GM23338 (cell line): Measurements from ENCODE around the gene MPZL1. TPM values are rescaled to one million over a fixed set of nuclear protein-coding genes. Genes with fewer than 3 reads are reported as not detected.

Experiments used
- ATAC-seq: fragments of 200-7000 bp; cut with Tn5 transposase; 3 replicates; pipeline ENCODE4 v1.9.1; 2020
- DNase-seq: peaks from one replicate; pipeline ENCODE4 v3.0.0-alpha.2; 2015; ENCODE audit warnings: low spot score
- H2AFZ ChIP-seq: fragments of 200-600 bp; sonication (generic); 2 replicates; pipeline ENCODE4 v1.8.0; 2016; ENCODE audit warnings: antibody characterized with exemption, mild to moderate bottlenecking, moderate library complexity
- H3F3A ChIP-seq: fragments of 200-600 bp; sonication (generic); replicated peaks from 2 replicates; pipeline ENCODE4 v1.8.0; 2017; ENCODE audit warnings: antibody characterized with exemption, mixed run types, low read depth
- H3K27ac ChIP-seq: fragments of 200-600 bp; sonication (generic); 2 replicates; pipeline ENCODE4 v1.6.1; 2016; ENCODE audit warnings: low read depth
- H3K27me3 ChIP-seq: fragments of 200-600 bp; sonication (generic); 2 replicates; pipeline ENCODE4 v1.8.0; 2016; ENCODE audit warnings: mild to moderate bottlenecking, mixed run types, moderate library complexity; ENCODE audit not compliant: insufficient read depth
- H3K36me3 ChIP-seq: fragments of 200-600 bp; sonication (generic); 2 replicates; pipeline ENCODE4 v1.8.0; 2016; ENCODE audit warnings: mild to moderate bottlenecking; ENCODE audit not compliant: insufficient read depth
- H3K4me1 ChIP-seq: fragments of 200-600 bp; sonication (generic); 2 replicates; pipeline ENCODE4 v1.8.0; 2016; ENCODE audit warnings: mild to moderate bottlenecking, moderate library complexity; ENCODE audit not compliant: insufficient read depth
- H3K4me2 ChIP-seq: fragments of 200-600 bp; sonication (generic); 2 replicates; pipeline ENCODE4 v1.7.1; 2017; ENCODE audit warnings: mixed run types
- H3K4me3 ChIP-seq: fragments of 200-600 bp; sonication (generic); 2 replicates; pipeline ENCODE4 v1.6.1; 2016; ENCODE audit warnings: mixed run types
- H3K79me2 ChIP-seq: fragments of 200-600 bp; sonication (generic); replicated peaks from 2 replicates; pipeline ENCODE4 v1.8.0; 2017; ENCODE audit warnings: mild to moderate bottlenecking; ENCODE audit not compliant: insufficient read depth
- H3K9me2 ChIP-seq: fragments of 200-600 bp; sonication (generic); 2 replicates; pipeline ENCODE4 v1.8.0; 2017; ENCODE audit not compliant: insufficient read depth
- H4K20me1 ChIP-seq: fragments of 200-600 bp; sonication (generic); replicated peaks from 2 replicates; pipeline ENCODE4 v1.8.0; 2017; ENCODE audit warnings: mild to moderate bottlenecking; ENCODE audit not compliant: insufficient read depth
- H3K27ac Mint-ChIP-seq: 2 replicates; pipeline ENCODE4 v1.8.0; 2020; ENCODE audit warnings: inconsistent platforms, mild to moderate bottlenecking, moderate library complexity, mixed read lengths
- H3K27me3 Mint-ChIP-seq: 3 replicates; pipeline ENCODE4 v1.8.0; 2022; ENCODE audit warnings: low read depth, mild to moderate bottlenecking, moderate library complexity, mixed read lengths, inconsistent platforms; ENCODE audit not compliant: insufficient read depth, poor library complexity
- H3K36me3 Mint-ChIP-seq: 3 replicates; pipeline ENCODE4 v1.8.0; 2021; ENCODE audit warnings: low read depth, mild to moderate bottlenecking, inconsistent platforms, moderate library complexity, mixed read lengths
- H3K4me1 Mint-ChIP-seq: 3 replicates; pipeline ENCODE4 v1.8.0; 2020; ENCODE audit warnings: mild to moderate bottlenecking, inconsistent platforms, mixed read lengths
- H3K4me3 Mint-ChIP-seq: 3 replicates; pipeline ENCODE4 v1.8.0; 2021; ENCODE audit warnings: moderate library complexity, mild to moderate bottlenecking, inconsistent platforms, mixed read lengths
- H3K9me3 Mint-ChIP-seq: 3 replicates; pipeline ENCODE4 v1.8.0; 2020; ENCODE audit warnings: moderate library complexity, mild to moderate bottlenecking, inconsistent platforms, mixed read lengths
- CREB1 ChIP-seq: fragments of 250-450 bp; sonication (Bioruptor Pico); IDR thresholded peaks from 2 replicates; pipeline ENCODE4 v1.5.0; 2020; ENCODE audit warnings: low read depth, mild to moderate bottlenecking, moderate library complexity
- EZH2 ChIP-seq: fragments of 200-600 bp; sonication (generic); IDR thresholded peaks from one replicate; pipeline ENCODE4 v1.8.0; 2017; ENCODE audit warnings: antibody characterized with exemption, mild to moderate bottlenecking, low read depth; ENCODE audit not compliant: unreplicated experiment
- EZH2phosphoT487 ChIP-seq: fragments of 200-600 bp; sonication (generic); IDR thresholded peaks from one replicate; pipeline ENCODE4 v1.8.1; 2018; ENCODE audit warnings: antibody characterized with exemption; ENCODE audit not compliant: unreplicated experiment
- JUNB ChIP-seq: IDR thresholded peaks from one replicate; pipeline ENCODE4 v1.6.1; 2016; ENCODE audit warnings: antibody characterized with exemption; ENCODE audit not compliant: unreplicated experiment
- NANOG ChIP-seq: IDR thresholded peaks from 2 replicates; pipeline ENCODE4 v1.6.1; 2016; ENCODE audit warnings: antibody characterized with exemption, borderline replicate concordance
- POLR2AphosphoS5 ChIP-seq: IDR thresholded peaks from 2 replicates; pipeline ENCODE4 v1.6.1; 2016; ENCODE audit warnings: antibody characterized with exemption, low read depth
- STAT1 ChIP-seq: IDR thresholded peaks from one replicate; pipeline ENCODE4 v1.6.1; 2016; ENCODE audit warnings: antibody characterized with exemption; ENCODE audit not compliant: unreplicated experiment
- ZNF331 ChIP-seq: fragments of 250-450 bp; sonication (Bioruptor Pico); IDR thresholded peaks from 2 replicates; pipeline ENCODE4 v1.5.0; 2020; ENCODE audit warnings: low read depth, mild to moderate bottlenecking, moderate library complexity
- polyA plus RNA-seq: library from polyadenylated mRNA; unstranded; fragments of >200 nt; fragmentation: Nextera tagmentation; extraction: Ambion mirVana; gene quantifications from 2 replicates; pipeline ENCODE4 v1.2.1, GENCODE V29; 2016
- total RNA-seq: library from RNA; depleted of rRNA; stranded (reverse); fragments of >200 nt; shearing (Covaris generic); gene quantifications from 2 replicates; pipeline ENCODE4 v1.2.3, GENCODE V29; 2014
- TF ChIP-seq, protein P1 (sequence below): fragments of 250-450 bp; sonication (Bioruptor Pico); IDR thresholded peaks from 2 replicates; pipeline ENCODE4 v1.5.0; 2020; ENCODE audit warnings: mild to moderate bottlenecking, moderate library complexity
- TF ChIP-seq, protein P2 (sequence below): IDR thresholded peaks from one replicate; pipeline ENCODE4 v1.6.1; 2018; ENCODE audit warnings: antibody characterized with exemption; ENCODE audit not compliant: unreplicated experiment
- TF ChIP-seq, protein P3 (sequence below), 2 experiments: fragments of 200-600 bp in 1 of 2; sonication (generic) in 1 of 2; conservative IDR thresholded peaks; 2 replicates each; pipeline versions ENCODE4 v1.5.1 to v1.6.1; 2016 to 2017; ENCODE audit warnings: antibody characterized with exemption in 2 of 2, low read depth in 2 of 2, mild to moderate bottlenecking in 2 of 2, moderate library complexity in 1 of 2

MPZL1 gene
- total and polyA plus RNA-seq, 2 experiments from 2014 or later: 35.1 to 85.1 TPM

DNA sequence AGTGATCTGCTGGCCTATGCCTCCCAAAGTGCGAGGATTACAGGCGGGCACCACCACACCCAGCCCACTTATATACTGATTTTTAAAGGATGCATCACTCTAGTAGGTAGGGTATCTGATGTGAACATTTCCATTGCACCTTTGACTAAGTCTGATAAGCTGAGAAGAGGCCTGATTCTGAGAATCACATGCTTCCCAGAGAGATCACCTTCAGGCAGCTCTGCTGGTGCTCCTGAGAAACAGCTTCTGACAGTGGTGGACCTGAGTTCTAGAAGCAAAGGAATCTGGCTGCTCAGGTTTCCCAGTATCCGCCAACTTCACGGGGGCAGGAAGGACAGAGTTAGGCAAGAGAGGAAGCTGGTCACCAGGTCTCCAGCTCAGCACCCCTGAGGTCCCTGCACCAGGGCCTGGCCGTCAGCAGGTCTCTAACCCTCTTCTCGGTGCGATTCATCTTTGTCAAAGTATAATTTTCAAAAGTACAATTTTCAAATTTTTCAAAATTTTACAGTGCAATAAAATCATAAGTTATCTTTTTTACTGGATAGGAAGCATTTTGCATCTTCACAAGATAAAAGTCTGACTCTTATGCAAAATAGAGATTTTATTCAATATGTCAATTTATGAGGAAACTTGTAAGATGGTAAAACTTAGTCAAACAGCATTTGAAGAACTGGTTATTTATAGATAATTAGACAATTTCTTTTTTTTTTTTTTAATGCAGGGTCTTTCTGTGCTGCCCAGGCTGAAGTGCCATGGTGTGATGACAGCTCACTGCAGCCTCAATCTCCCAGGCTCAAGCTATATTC, 25.8 kb upstream of the MPZL1 start (continued):
- TF ChIP-seq, protein P1, sequence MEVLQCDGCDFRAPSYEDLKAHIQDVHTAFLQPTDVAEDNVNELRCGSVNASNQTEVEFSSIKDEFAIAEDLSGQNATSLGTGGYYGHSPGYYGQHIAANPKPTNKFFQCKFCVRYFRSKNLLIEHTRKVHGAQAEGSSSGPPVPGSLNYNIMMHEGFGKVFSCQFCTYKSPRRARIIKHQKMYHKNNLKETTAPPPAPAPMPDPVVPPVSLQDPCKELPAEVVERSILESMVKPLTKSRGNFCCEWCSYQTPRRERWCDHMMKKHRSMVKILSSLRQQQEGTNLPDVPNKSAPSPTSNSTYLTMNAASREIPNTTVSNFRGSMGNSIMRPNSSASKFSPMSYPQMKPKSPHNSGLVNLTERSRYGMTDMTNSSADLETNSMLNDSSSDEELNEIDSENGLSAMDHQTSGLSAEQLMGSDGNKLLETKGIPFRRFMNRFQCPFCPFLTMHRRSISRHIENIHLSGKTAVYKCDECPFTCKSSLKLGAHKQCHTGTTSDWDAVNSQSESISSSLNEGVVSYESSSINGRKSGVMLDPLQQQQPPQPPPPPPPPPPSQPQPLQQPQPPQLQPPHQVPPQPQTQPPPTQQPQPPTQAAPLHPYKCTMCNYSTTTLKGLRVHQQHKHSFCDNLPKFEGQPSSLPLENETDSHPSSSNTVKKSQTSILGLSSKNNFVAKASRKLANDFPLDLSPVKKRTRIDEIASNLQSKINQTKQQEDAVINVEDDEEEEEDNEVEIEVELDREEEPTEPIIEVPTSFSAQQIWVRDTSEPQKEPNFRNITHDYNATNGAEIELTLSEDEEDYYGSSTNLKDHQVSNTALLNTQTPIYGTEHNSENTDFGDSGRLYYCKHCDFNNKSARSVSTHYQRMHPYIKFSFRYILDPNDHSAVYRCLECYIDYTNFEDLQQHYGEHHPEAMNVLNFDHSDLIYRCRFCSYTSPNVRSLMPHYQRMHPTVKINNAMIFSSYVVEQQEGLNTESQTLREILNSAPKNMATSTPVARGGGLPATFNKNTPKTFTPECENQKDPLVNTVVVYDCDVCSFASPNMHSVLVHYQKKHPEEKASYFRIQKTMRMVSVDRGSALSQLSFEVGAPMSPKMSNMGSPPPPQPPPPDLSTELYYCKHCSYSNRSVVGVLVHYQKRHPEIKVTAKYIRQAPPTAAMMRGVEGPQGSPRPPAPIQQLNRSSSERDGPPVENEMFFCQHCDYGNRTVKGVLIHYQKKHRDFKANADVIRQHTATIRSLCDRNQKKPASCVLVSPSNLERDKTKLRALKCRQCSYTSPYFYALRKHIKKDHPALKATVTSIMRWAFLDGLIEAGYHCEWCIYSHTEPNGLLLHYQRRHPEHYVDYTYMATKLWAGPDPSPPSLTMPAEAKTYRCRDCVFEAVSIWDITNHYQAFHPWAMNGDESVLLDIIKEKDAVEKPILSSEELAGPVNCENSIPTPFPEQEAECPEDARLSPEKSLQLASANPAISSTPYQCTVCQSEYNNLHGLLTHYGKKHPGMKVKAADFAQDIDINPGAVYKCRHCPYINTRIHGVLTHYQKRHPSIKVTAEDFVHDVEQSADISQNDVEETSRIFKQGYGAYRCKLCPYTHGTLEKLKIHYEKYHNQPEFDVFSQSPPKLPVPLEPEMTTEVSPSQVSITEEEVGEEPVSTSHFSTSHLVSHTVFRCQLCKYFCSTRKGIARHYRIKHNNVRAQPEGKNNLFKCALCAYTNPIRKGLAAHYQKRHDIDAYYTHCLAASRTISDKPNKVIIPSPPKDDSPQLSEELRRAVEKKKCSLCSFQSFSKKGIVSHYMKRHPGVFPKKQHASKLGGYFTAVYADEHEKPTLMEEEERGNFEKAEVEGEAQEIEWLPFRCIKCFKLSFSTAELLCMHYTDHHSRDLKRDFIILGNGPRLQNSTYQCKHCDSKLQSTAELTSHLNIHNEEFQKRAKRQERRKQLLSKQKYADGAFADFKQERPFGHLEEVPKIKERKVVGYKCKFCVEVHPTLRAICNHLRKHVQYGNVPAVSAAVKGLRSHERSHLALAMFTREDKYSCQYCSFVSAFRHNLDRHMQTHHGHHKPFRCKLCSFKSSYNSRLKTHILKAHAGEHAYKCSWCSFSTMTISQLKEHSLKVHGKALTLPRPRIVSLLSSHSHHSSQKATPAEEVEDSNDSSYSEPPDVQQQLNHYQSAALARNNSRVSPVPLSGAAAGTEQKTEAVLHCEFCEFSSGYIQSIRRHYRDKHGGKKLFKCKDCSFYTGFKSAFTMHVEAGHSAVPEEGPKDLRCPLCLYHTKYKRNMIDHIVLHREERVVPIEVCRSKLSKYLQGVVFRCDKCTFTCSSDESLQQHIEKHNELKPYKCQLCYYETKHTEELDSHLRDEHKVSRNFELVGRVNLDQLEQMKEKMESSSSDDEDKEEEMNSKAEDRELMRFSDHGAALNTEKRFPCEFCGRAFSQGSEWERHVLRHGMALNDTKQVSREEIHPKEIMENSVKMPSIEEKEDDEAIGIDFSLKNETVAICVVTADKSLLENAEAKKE (CRISPR knock-in tag): no peak

DNA sequence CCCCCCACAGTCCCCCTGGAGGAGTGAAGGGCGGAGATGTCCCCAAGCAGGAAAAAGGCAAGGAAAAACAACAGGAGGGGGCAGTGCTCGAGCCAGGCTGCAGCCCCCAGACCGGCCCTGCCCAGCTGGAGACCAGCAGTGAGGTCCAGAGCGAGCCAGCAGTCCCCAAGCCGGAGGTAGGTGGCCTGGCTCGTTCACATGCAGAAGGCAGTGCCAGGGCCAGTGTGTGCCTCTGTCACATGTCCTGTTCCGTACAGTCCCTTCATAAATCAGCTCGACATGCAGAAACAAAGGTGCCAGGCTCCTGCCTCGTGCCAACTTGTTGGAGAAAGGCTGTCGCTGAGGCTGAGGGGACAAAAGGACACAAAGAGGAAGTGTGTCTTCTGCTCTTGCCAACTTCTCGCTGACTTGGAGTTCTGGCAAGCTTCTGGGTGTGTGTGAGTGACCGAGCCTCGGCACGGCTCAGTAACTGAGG, 24.1 kb upstream of the MPZL1 start:
- Mint-ChIP-seq H3K4me1 (peaks cover 12% of the 10 kb centered on the region), H3K36me3 (no peaks in the 10 kb centered on the region; the same call in 2 of the 3 replicates), H3K4me3 (no peak overlapping the region), H3K27ac (no peak overlapping the region), H3K9me3 (no peaks in the 10 kb centered on the region; the same call in 2 of the 3 replicates), H3K27me3 (peaks cover 7% of the 10 kb centered on the region)
- H3F3A ChIP-seq: no peaks in the 10 kb centered on the region
- H2AFZ ChIP-seq: 0 out of 2 replicates have a peak overlapping the region, but pooled peaks have one; percentile 32
- DNase-seq (no peak), ATAC-seq (no peak)
- H3K4me2 ChIP-seq: no peak overlapping the region
- no peaks in the 10 kb centered on the region for H3K4me1 ChIP-seq
- H4K20me1 ChIP-seq: no peaks in the 10 kb centered on the region
- no peaks in the 10 kb centered on the region for H3K27me3 ChIP-seq
- no peaks in the 10 kb centered on the region for H3K36me3 ChIP-seq
- no peaks in the 10 kb centered on the region for H3K79me2 ChIP-seq
- H3K4me3 ChIP-seq: no peak overlapping the region
- no peak overlapping the region for H3K27ac ChIP-seq
- no peaks in the 10 kb centered on the region; the same call in 1 of the 2 replicates for H3K9me2 ChIP-seq
- TF ChIP-seq, protein P2, sequence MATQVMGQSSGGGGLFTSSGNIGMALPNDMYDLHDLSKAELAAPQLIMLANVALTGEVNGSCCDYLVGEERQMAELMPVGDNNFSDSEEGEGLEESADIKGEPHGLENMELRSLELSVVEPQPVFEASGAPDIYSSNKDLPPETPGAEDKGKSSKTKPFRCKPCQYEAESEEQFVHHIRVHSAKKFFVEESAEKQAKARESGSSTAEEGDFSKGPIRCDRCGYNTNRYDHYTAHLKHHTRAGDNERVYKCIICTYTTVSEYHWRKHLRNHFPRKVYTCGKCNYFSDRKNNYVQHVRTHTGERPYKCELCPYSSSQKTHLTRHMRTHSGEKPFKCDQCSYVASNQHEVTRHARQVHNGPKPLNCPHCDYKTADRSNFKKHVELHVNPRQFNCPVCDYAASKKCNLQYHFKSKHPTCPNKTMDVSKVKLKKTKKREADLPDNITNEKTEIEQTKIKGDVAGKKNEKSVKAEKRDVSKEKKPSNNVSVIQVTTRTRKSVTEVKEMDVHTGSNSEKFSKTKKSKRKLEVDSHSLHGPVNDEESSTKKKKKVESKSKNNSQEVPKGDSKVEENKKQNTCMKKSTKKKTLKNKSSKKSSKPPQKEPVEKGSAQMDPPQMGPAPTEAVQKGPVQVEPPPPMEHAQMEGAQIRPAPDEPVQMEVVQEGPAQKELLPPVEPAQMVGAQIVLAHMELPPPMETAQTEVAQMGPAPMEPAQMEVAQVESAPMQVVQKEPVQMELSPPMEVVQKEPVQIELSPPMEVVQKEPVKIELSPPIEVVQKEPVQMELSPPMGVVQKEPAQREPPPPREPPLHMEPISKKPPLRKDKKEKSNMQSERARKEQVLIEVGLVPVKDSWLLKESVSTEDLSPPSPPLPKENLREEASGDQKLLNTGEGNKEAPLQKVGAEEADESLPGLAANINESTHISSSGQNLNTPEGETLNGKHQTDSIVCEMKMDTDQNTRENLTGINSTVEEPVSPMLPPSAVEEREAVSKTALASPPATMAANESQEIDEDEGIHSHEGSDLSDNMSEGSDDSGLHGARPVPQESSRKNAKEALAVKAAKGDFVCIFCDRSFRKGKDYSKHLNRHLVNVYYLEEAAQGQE: no peak
- TF ChIP-seq POLR2AphosphoS5: no peak
- no peak for TF ChIP-seq JUNB
- no peak for TF ChIP-seq EZH2
- TF ChIP-seq ZNF331 (CRISPR knock-in tag): no peak
- no peak for TF ChIP-seq CREB1 (CRISPR knock-in tag)
- no peak for TF ChIP-seq EZH2phosphoT487
- TF ChIP-seq, protein P3, sequence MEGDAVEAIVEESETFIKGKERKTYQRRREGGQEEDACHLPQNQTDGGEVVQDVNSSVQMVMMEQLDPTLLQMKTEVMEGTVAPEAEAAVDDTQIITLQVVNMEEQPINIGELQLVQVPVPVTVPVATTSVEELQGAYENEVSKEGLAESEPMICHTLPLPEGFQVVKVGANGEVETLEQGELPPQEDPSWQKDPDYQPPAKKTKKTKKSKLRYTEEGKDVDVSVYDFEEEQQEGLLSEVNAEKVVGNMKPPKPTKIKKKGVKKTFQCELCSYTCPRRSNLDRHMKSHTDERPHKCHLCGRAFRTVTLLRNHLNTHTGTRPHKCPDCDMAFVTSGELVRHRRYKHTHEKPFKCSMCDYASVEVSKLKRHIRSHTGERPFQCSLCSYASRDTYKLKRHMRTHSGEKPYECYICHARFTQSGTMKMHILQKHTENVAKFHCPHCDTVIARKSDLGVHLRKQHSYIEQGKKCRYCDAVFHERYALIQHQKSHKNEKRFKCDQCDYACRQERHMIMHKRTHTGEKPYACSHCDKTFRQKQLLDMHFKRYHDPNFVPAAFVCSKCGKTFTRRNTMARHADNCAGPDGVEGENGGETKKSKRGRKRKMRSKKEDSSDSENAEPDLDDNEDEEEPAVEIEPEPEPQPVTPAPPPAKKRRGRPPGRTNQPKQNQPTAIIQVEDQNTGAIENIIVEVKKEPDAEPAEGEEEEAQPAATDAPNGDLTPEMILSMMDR (conservative IDR thresholded peaks at IDR 0.05; ENCODE audit: low read depth in 2 of 2): no peak
- TF ChIP-seq NANOG: no peak
- no peak for TF ChIP-seq STAT1
